Ascending aorta (tissue), 2 donors: ENCODE measurements around the gene KAZN. TPM values are rescaled to one million over a fixed set of nuclear protein-coding genes. Genes with fewer than 3 reads are reported as not detected.

ENCODE experiments used
- DNase-seq, 2 donors: peaks; one replicate each; pipeline ENCODE4 v3.0.0-alpha.2; 2019; ENCODE audit warnings: low spot score in 2 of 2
- H3K27ac ChIP-seq, 2 donors: fragments of 200-600 bp; sonication (generic); one replicate each; pipeline ENCODE4 v1.5.1; 2016 to 2017; ENCODE audit warnings: mild to moderate bottlenecking in 1 of 2
- H3K27me3 ChIP-seq: fragments of 200-600 bp; sonication (generic); one replicate; pipeline ENCODE4 v1.5.1; 2017
- H3K36me3 ChIP-seq, 2 donors: fragments of 200-600 bp; sonication (generic); one replicate each; pipeline ENCODE4 v1.5.1; 2016
- H3K4me1 ChIP-seq, 2 donors: fragments of 200-600 bp; sonication (generic); one replicate each; pipeline ENCODE4 v1.5.1; 2016 to 2017; ENCODE audit warnings: mild to moderate bottlenecking in 1 of 2
- H3K4me3 ChIP-seq, 2 donors: fragments of 200-600 bp; sonication (generic); one replicate each; pipeline ENCODE4 v1.5.1; 2016 to 2017; ENCODE audit warnings: mild to moderate bottlenecking in 1 of 2
- H3K9me3 ChIP-seq, 2 donors: fragments of 200-600 bp; sonication (generic); one replicate each; pipeline ENCODE4 v1.5.1; 2016
- intact Hi-C: fragments of 100-400 bp; cut with DNase I; formaldehyde crosslinking; loops from one replicate; pipeline ENCODE4 v1.15.1; 2023
- total RNA-seq: library from RNA; depleted of rRNA; stranded (reverse); fragments of >200 nt; gene quantifications from one replicate; pipeline ENCODE4 v1.1.0, GENCODE V29; 2016
- TF ChIP-seq, protein P1 (sequence below), 3 experiments: fragments of 200-600 bp in 2 of 3; fragments of 450-650 bp in 1 of 3; sonication (generic) in 2 of 3; IDR thresholded peaks; one replicate each; pipeline ENCODE4 v1.5.1; 2016 to 2019; ENCODE audit warnings: antibody characterized with exemption in 3 of 3, mild to moderate bottlenecking in 1 of 3, moderate library complexity in 1 of 3

The KAZN gene
- total RNA-seq, 1 donor from 2014 or later = 58.5 TPM

DNA sequence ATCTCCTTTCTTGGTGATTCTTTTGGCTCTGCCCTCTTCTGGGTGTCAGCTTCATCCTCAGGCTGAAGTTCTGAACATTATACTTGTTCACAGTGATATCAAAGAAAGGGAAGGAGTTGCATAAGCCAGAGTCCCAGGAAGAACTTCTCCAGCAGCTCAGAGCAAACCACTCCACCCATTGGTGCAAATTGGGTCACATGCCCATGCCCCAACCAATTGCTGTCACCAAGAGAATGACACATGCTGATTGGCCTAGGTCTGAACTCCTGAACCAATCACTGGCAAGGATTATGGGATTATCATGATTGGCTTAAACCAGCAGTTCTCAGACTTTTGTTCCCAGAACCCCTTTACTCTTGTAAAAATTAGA lies 298.6 kb downstream of the KAZN start:
- no peaks in the 10 kb centered on the region for H3K9me3 ChIP-seq
- no peaks in the 10 kb centered on the region for H3K27me3 ChIP-seq
- no peak overlapping the region for H3K27ac ChIP-seq
- intact Hi-C loops = no loop called here
- TF ChIP-seq, protein P1, sequence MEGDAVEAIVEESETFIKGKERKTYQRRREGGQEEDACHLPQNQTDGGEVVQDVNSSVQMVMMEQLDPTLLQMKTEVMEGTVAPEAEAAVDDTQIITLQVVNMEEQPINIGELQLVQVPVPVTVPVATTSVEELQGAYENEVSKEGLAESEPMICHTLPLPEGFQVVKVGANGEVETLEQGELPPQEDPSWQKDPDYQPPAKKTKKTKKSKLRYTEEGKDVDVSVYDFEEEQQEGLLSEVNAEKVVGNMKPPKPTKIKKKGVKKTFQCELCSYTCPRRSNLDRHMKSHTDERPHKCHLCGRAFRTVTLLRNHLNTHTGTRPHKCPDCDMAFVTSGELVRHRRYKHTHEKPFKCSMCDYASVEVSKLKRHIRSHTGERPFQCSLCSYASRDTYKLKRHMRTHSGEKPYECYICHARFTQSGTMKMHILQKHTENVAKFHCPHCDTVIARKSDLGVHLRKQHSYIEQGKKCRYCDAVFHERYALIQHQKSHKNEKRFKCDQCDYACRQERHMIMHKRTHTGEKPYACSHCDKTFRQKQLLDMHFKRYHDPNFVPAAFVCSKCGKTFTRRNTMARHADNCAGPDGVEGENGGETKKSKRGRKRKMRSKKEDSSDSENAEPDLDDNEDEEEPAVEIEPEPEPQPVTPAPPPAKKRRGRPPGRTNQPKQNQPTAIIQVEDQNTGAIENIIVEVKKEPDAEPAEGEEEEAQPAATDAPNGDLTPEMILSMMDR (IDR thresholded peaks at IDR 0.05) = no peak
- no peak overlapping the region for H3K4me3 ChIP-seq
- no peaks in the 10 kb centered on the region for H3K4me1 ChIP-seq
- no peak for DNase-seq
- no peaks in the 10 kb centered on the region for H3K36me3 ChIP-seq

DNA sequence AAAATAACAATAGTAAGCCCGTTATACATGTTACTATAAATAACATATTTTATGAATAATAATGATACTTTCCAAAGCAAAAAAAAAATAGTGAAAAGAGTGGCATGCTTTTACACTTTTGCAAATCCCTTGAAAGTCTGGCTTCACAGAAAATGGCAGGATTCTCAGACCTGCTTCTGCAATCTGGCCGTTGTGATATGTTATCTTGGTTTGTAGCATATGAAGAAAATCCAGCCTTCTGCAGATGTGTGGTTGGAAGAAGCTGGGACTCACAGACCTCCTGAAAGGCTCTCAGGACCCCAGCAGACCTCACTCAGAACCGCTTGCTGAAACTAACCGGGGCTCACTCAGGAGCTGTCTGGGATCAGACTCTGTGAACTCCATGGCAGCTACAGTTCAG lies 299.1 kb downstream of the KAZN start:
- DNase-seq = no peak
- Histone ChIP-seq H3K4me3 (no peak overlapping the region), H3K4me1 (no peaks in the 10 kb centered on the region), H3K27ac (no peak overlapping the region), H3K36me3 (no peaks in the 10 kb centered on the region), H3K27me3 (no peaks in the 10 kb centered on the region), H3K9me3 (no peaks in the 10 kb centered on the region)
- TF ChIP-seq, protein P1 (IDR thresholded peaks at IDR 0.05) = no peak
- intact Hi-C loops = no loop called here

DNA sequence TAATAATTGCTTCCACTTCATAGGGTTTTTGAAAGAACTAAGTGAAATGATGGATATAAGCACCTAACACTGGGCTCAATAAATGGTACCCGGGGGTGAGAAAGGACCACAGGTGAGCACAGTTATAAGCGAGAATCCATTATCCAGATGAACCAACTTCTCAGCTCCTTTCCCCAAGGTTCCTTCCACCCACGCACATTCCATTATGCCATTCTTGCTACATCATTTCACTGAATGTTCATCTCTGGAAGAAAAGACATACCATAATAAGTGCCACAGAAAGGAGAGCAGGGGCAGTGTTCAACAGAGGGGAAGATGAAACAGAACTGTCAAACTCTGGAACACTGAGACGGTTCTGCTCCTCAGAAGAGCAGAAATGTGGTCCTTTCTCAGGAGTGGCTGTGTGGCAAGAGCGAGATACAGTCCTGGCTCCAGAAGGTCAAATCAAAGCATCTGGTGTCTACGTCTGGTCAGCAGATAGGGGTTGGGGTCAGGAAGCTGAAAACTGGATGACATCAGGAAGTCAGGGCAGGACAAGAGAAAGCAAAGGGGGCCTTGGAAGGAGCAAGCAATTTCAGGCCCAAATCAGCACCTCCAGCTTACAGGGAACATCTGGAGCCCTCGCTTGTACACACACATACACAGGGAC lies 299.6 kb downstream of the KAZN start:
- H3K4me3 ChIP-seq = no peak overlapping the region
- intact Hi-C loops = no loop called here

DNA sequence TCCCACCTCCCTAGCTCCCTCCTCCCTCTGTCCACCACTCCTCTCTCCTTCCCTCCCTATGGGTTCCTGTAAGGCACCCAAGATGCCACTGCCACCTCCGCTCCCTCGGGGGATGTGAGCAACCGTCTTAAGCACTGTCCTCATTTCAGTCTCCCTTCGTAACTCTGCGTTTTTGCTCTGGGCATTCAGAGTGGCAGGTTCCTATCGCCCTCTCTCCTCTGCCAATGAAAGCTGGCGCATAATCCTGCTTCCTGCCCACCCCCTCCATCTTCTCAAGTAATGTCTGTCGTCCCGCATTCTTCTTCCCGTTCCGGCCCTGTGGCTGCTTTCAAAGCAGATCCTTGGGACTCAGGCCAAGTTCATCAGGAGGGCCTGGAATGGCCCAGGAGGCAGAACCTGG lies 301.2 kb downstream of the KAZN start:
- no peaks in the 10 kb centered on the region for H3K9me3 ChIP-seq
- no peaks in the 10 kb centered on the region for H3K36me3 ChIP-seq
- no peak overlapping the region for H3K4me3 ChIP-seq
- no peak overlapping the region for H3K27ac ChIP-seq
- no peaks in the 10 kb centered on the region for H3K4me1 ChIP-seq
- intact Hi-C loops = no loop called here
- no peaks in the 10 kb centered on the region for H3K27me3 ChIP-seq
- TF ChIP-seq, protein P1 (IDR thresholded peaks at IDR 0.05) = no peak
- DNase-seq = no peak

More for the DNA sequence above, 299.6 kb downstream of the KAZN start:
- Histone ChIP-seq H3K27ac (no peak overlapping the region), H3K27me3 (no peaks in the 10 kb centered on the region), H3K36me3 (no peaks in the 10 kb centered on the region), H3K9me3 (no peaks in the 10 kb centered on the region), H3K4me1 (no peaks in the 10 kb centered on the region)
- TF ChIP-seq, protein P1 (IDR thresholded peaks at IDR 0.05) = no peak
- DNase-seq = no peak

DNA sequence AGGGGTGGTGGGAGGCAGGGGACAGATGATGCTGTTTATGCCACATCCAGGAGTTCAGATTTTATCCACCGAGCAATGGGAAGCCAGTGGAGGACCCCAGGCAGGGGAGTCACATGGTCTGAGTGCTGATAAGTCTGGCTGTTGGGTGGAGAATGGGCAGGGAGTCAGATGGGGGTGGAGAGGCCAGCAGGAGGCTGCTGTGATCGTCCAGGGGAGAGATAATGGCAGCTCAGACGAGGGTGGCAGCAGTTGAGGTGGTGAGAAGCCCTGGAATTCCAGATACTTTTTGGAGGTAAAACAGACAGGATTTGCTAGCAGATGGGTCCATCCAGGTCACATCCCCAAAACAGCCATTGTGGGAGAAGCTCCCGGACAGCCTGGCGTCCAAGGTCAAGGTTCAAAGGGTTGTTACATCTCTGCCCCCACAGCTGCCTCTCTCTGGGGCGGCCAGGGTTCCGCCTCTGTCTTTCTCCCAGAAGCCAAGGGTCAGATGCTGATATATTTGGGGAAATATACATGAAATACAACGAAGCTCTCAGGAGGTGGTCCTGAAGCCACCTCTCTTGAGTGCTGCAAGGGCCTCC lies 303.0 kb downstream of the KAZN start:
- TF ChIP-seq, protein P1 (IDR thresholded peaks at IDR 0.05) = no peak
- H3K4me3 ChIP-seq = no peak overlapping the region
- no peaks in the 10 kb centered on the region for H3K36me3 ChIP-seq
- H3K27ac ChIP-seq = no peak overlapping the region
- no peak for DNase-seq
- no peaks in the 10 kb centered on the region for H3K4me1 ChIP-seq
- no peaks in the 10 kb centered on the region for H3K9me3 ChIP-seq
- intact Hi-C loops = no loop called here
- no peaks in the 10 kb centered on the region for H3K27me3 ChIP-seq
